Breast epithelium (tissue), 3 donors: ENCODE data around the gene TNNI3.

ENCODE experiments used
- CTCF ChIP-seq, 3 donors: fragments of 450-650 bp; IDR thresholded peaks; one replicate each; pipeline ENCODE4 v1.5.1; 2016 to 2017; ENCODE audit warnings: antibody characterized with exemption in 3 of 3, mild to moderate bottlenecking in 3 of 3, moderate library complexity in 3 of 3
- POLR2A ChIP-seq: fragments of 450-650 bp; IDR thresholded peaks from one replicate; pipeline ENCODE4 v1.6.1; 2016; ENCODE audit warnings: antibody characterized with exemption, mild to moderate bottlenecking, moderate library complexity

GRCh38 chr19:55186080-55186479 is 28.5 kb upstream of the TNNI3 start:
- TF ChIP-seq CTCF (IDR thresholded peaks at IDR 0.05) (no peak), POLR2A (no peak)
